ENCODE data around the gene CDHR2.
A peak's percentile ranks its signal among the peaks of the same experiment; 100 is the strongest.

Gene CDHR2

DNA sequence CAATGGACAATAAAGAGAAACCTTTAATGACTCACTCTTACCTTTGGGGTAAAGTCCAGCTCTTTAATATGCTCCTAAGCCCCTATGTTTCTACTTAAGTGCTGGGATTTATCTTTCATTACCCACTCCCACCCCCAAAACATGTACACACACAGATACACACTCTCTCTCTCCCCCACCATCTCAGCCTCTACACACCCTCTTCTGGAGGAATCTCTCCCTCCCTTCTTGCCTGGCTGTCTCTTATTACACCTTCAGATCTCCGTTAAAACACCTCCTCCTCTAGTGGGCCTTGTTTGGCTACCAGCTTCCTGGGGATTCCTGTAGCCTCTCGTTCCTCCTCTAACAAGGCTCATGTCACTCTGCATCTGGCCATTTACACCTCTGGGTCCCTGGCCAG is 53.9 kb downstream of the CDHR2 start:
- Histone ChIP-seq H3K79me2 (ENCODE audit: insufficient read depth, low read depth) (peaks cover 21% of the 10 kb centered on the region; the same call in 1 of the 2 replicates), H3K4me2 (no peak overlapping the region), H3K27ac (no peak overlapping the region), H2AFZ (ENCODE audit: low read depth) (no peak overlapping the region), H3K4me3 (IDR thresholded peaks at IDR 0.05; ENCODE audit: insufficient read depth, low read depth, low read length) (no peak overlapping the region), H3K4me1 (ENCODE audit: low read depth, poor library complexity, severe bottlenecking) (peaks cover 57% of the 10 kb centered on the region), H3K36me3 (ENCODE audit: insufficient read depth) (no peaks in the 10 kb centered on the region), H4K20me1 (ENCODE audit: insufficient read depth) (no peaks in the 10 kb centered on the region), H3K9ac (no peak overlapping the region), H3K27me3 (ENCODE audit: insufficient read depth, low read depth) (no peaks in the 10 kb centered on the region)
- TF ChIP-seq, protein P1, sequence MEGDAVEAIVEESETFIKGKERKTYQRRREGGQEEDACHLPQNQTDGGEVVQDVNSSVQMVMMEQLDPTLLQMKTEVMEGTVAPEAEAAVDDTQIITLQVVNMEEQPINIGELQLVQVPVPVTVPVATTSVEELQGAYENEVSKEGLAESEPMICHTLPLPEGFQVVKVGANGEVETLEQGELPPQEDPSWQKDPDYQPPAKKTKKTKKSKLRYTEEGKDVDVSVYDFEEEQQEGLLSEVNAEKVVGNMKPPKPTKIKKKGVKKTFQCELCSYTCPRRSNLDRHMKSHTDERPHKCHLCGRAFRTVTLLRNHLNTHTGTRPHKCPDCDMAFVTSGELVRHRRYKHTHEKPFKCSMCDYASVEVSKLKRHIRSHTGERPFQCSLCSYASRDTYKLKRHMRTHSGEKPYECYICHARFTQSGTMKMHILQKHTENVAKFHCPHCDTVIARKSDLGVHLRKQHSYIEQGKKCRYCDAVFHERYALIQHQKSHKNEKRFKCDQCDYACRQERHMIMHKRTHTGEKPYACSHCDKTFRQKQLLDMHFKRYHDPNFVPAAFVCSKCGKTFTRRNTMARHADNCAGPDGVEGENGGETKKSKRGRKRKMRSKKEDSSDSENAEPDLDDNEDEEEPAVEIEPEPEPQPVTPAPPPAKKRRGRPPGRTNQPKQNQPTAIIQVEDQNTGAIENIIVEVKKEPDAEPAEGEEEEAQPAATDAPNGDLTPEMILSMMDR (conservative IDR thresholded peaks at IDR 0.05; ENCODE audit: low read depth, low read length) = no peak

DNA sequence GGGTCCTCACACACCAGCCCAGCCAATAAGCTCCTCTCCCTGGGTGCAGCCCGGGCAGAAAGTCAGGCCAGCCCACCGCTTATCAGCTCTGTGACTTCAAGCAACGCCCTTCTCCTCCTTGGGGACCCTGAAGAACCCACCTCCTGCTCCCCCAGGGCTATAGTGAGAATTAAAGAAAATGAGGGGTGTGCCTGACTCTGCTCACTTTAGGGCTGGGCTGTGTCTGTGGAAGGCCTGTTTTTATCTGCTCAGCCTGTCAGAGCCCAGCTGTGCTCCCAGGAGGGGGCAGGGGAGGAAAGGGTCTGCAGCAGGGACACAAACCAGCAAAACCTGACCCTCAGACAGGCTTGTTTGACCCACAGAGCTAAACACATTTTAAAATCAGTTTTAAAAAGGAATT is 56.9 kb downstream of the CDHR2 start:
- no peaks in the 10 kb centered on the region for H4K20me1 ChIP-seq (ENCODE audit: insufficient read depth)
- H3K4me3 ChIP-seq (IDR thresholded peaks at IDR 0.05; ENCODE audit: insufficient read depth, low read depth, low read length) = no peak overlapping the region
- no peaks in the 10 kb centered on the region for H3K27me3 ChIP-seq (ENCODE audit: insufficient read depth, low read depth)
- peak overlapping the region; percentile 13; the same call in 1 of the 2 replicates for H3K4me2 ChIP-seq
- no peaks in the 10 kb centered on the region for H3K36me3 ChIP-seq (ENCODE audit: insufficient read depth)
- peaks cover 9% of the 10 kb centered on the region; the same call in 1 of the 2 replicates for H3K79me2 ChIP-seq (ENCODE audit: insufficient read depth, low read depth)
- TF ChIP-seq, protein P1 (conservative IDR thresholded peaks at IDR 0.05; ENCODE audit: low read depth, low read length) = no peak
- no peak overlapping the region for H3K27ac ChIP-seq
- peaks cover 46% of the 10 kb centered on the region for H3K4me1 ChIP-seq (ENCODE audit: low read depth, poor library complexity, severe bottlenecking)
- H2AFZ ChIP-seq (ENCODE audit: low read depth) = no peak overlapping the region
- H3K9ac ChIP-seq = no peak overlapping the region

DNA sequence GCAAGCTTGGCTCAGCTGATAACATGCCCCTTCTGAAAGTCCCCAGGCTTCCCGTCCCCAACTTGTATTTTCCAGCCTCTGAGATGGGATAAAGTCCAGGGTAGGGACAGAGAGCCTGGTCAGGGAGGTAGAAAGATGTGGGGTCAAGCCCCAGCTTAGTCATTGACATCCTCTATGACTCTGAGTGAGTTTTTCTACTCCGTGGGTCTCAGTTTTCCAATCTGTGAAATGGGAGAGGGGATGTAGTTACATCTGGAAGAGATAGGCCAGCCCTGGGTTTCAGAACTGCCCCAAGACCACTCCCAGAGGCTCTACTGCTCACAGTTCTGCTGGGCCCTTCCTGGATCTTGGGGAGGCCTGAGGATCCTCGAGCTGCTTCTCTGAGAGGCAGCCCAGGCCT is 57.7 kb downstream of the CDHR2 start:
- Histone ChIP-seq H3K9ac (no peak overlapping the region), H3K4me1 (ENCODE audit: low read depth, poor library complexity, severe bottlenecking) (peaks cover 39% of the 10 kb centered on the region), H3K27me3 (ENCODE audit: insufficient read depth, low read depth) (no peaks in the 10 kb centered on the region; the same call in 1 of the 2 replicates), H3K36me3 (ENCODE audit: insufficient read depth) (no peaks in the 10 kb centered on the region), H3K4me3 (IDR thresholded peaks at IDR 0.05; ENCODE audit: insufficient read depth, low read depth, low read length) (no peak overlapping the region), H3K79me2 (ENCODE audit: insufficient read depth, low read depth) (peaks cover 9% of the 10 kb centered on the region; the same call in 1 of the 2 replicates), H4K20me1 (ENCODE audit: insufficient read depth) (no peaks in the 10 kb centered on the region), H3K27ac (no peak overlapping the region), H2AFZ (ENCODE audit: low read depth) (no peak overlapping the region), H3K4me2 (no peak overlapping the region; the same call in 1 of the 2 replicates)
- TF ChIP-seq, protein P1 (conservative IDR thresholded peaks at IDR 0.05; ENCODE audit: low read depth, low read length) = no peak

DNA sequence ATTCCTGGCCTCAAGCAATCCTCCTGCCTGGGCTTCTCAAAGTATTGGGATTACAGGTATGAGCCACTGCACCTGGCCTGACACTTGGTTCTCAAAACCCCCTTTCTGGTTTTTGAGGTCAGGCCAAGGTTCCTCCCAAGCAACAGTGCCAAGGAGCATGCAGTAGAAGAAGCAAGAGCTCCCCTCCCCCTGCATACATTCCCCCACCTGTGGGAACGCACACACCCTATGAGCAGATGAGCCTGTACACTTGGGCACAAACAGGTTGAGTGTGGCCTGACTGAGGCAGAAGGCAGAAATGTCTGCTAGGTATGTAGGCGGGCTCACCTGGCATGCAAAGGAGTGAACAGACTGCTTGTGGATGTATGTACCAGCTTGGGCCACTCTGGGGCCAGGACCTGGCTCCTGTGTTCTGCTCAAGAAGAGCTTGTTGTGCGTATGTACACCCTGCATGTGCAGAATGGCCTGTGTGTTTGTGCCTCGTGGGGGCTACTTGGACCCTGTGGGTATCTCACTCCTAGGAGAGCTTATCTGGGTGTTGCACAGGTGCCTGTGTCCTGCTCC is 59.1 kb downstream of the CDHR2 start:
- TF ChIP-seq, protein P1 (conservative IDR thresholded peaks at IDR 0.05; ENCODE audit: low read depth, low read length) = no peak
- H3K4me2 ChIP-seq = peak overlapping the region; percentile 71
- H3K9ac ChIP-seq = no peak overlapping the region
- no peak overlapping the region for H3K27ac ChIP-seq
- H2AFZ ChIP-seq (ENCODE audit: low read depth) = no peak overlapping the region
- no peak overlapping the region for H3K4me3 ChIP-seq (IDR thresholded peaks at IDR 0.05; ENCODE audit: insufficient read depth, low read depth, low read length)
- peaks cover 9% of the 10 kb centered on the region; the same call in 1 of the 2 replicates for H3K79me2 ChIP-seq (ENCODE audit: insufficient read depth, low read depth)
- H3K4me1 ChIP-seq (ENCODE audit: low read depth, poor library complexity, severe bottlenecking) = peaks cover 39% of the 10 kb centered on the region
- H3K27me3 ChIP-seq (ENCODE audit: insufficient read depth, low read depth) = no peaks in the 10 kb centered on the region; the same call in 1 of the 2 replicates
- H4K20me1 ChIP-seq (ENCODE audit: insufficient read depth) = no peaks in the 10 kb centered on the region
- no peaks in the 10 kb centered on the region for H3K36me3 ChIP-seq (ENCODE audit: insufficient read depth)

Measured in KMS-11 (cell line).